ENCODE measurements around the gene PAQR8. TPM values are rescaled to one million over a fixed set of nuclear protein-coding genes. Genes with fewer than 3 reads are reported as not detected.

PAQR8 gene
- total and polyA plus RNA-seq, 7 donors: 0.39 to 1.3 (median 0.68) TPM

GRCh38 chr6:52420668-52421358 lies 58.9 kb downstream of the PAQR8 start:
- Histone ChIP-seq H3K27me3 (ENCODE audit: insufficient read depth in 3 of 3, low read length in 2 of 3) (no peaks in the 10 kb centered on the region), H3K36me3 (ENCODE audit: insufficient read depth in 1 of 2, low read depth in 1 of 2) (no peaks in the 10 kb centered on the region), H3K27ac (peak overlapping the region; percentile 76), H3K9me3 (no peaks in the 10 kb centered on the region), H3K4me1 (no peaks in the 10 kb centered on the region), H3K4me3 (peak overlapping the region; percentile 84)
- WGBS, 3 donors: 5 to 7% (median 5%) methylated on average over 21 of the region's 21 CpGs
- TF ChIP-seq, protein P1, sequence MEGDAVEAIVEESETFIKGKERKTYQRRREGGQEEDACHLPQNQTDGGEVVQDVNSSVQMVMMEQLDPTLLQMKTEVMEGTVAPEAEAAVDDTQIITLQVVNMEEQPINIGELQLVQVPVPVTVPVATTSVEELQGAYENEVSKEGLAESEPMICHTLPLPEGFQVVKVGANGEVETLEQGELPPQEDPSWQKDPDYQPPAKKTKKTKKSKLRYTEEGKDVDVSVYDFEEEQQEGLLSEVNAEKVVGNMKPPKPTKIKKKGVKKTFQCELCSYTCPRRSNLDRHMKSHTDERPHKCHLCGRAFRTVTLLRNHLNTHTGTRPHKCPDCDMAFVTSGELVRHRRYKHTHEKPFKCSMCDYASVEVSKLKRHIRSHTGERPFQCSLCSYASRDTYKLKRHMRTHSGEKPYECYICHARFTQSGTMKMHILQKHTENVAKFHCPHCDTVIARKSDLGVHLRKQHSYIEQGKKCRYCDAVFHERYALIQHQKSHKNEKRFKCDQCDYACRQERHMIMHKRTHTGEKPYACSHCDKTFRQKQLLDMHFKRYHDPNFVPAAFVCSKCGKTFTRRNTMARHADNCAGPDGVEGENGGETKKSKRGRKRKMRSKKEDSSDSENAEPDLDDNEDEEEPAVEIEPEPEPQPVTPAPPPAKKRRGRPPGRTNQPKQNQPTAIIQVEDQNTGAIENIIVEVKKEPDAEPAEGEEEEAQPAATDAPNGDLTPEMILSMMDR (IDR thresholded peaks at IDR 0.05): no peak
- DNase-seq (no peak), ATAC-seq (peak in 1 of 4 donors; percentile 7)
- intact Hi-C loops (cut with DNase I): loop anchor here (1.0 to 5.0 kb wide), 3 partner anchors 78 to 156 kb away; partner anchors contain the start of gene TRAM2 (in 2 of the 2)

DNA sequence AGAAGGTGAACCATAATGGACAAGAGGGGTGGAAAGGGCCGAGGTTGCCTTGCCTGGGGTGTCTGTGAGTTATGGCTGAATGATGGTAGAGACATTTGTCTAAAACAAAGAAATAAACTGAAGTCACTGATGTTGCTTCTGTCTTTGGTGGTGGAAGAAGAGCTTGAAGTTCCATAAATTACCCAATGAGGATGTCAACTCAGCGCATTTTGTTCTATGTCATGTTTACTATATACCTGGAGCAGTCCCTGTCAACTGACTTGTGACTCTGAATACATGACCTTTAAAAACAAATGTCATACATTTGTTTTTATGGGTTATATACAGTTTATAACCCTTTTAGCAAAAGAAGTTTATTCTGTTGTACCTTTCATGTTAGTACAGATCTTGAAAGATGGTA lies 60.2 kb downstream of the PAQR8 start:
- 94 to 95% (median 95%) methylated on average over 2 of the region's 2 CpGs for WGBS, 3 donors
- intact Hi-C loops (cut with DNase I): loop anchor here in 1 of 2 donors (5.0 kb wide), 1 partner anchor 155 kb away; the partner anchor contains the start of gene TRAM2
- H3K4me3 ChIP-seq: no peak overlapping the region
- H3K9me3 ChIP-seq: no peaks in the 10 kb centered on the region
- no peaks in the 10 kb centered on the region for H3K4me1 ChIP-seq
- no peaks in the 10 kb centered on the region for H3K36me3 ChIP-seq (ENCODE audit: insufficient read depth in 1 of 2, low read depth in 1 of 2)
- no peak for ATAC-seq
- TF ChIP-seq, protein P1 (IDR thresholded peaks at IDR 0.05): no peak
- H3K27ac ChIP-seq: no peak overlapping the region
- no peak for DNase-seq
- no peaks in the 10 kb centered on the region for H3K27me3 ChIP-seq (ENCODE audit: insufficient read depth in 3 of 3, low read length in 2 of 3)

- TF ChIP-seq, protein P1 (IDR thresholded peaks at IDR 0.05): no peak
- no peak for ATAC-seq
Measured at GRCh38 chr6:52423448-52423847, 61.5 kb downstream of the PAQR8 start.

DNA sequence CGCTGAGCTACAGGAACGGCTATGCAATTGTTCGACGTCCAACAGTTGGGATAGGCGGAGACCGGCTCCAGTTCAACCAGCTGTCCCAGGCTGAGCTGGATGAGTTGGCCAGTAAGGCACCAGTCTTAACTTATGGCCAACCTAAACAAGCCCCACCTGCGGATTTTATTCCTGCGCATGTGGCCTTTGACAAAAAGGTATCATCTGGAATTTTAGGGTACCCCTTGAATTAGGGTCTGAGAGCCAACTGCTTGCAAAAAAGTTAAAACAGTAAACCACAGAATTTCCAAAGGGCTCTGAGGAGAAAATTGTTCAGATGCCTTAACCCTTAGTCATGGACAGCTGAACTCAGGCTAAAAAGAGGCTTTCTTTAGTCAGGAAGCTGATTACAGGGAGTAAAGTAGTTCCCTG lies 62.0 kb downstream of the PAQR8 start:
- intact Hi-C loops (cut with DNase I): loop anchor here in 1 of 2 donors (5.0 kb wide), 1 partner anchor 153 kb away; the partner anchor contains the start of gene TRAM2
- TF ChIP-seq, protein P1 (IDR thresholded peaks at IDR 0.05): no peak
- ATAC-seq: no peak
- Histone ChIP-seq H3K4me3 (no peak overlapping the region), H3K36me3 (ENCODE audit: insufficient read depth in 1 of 2, low read depth in 1 of 2) (no peaks in the 10 kb centered on the region), H3K4me1 (no peaks in the 10 kb centered on the region), H3K27me3 (ENCODE audit: insufficient read depth in 3 of 3, low read length in 2 of 3) (no peaks in the 10 kb centered on the region), H3K27ac (peak overlapping the region; percentile 42), H3K9me3 (no peaks in the 10 kb centered on the region)
- WGBS, 3 donors: 34 to 47% (median 47%) methylated on average over 8 of the region's 8 CpGs
- DNase-seq: peak in 1 of 2 donors; percentile 29

More at GRCh38 chr6:52423448-52423847, 61.5 kb downstream of the PAQR8 start:
- Histone ChIP-seq H3K4me1 (no peaks in the 10 kb centered on the region), H3K27me3 (ENCODE audit: insufficient read depth in 3 of 3, low read length in 2 of 3) (no peaks in the 10 kb centered on the region), H3K9me3 (no peaks in the 10 kb centered on the region), H3K4me3 (no peak overlapping the region), H3K27ac (peak overlapping the region; percentile 42), H3K36me3 (ENCODE audit: insufficient read depth in 1 of 2, low read depth in 1 of 2) (no peaks in the 10 kb centered on the region)
- intact Hi-C loops (cut with DNase I): loop anchor here in 1 of 2 donors (5.0 kb wide), 1 partner anchor 154 kb away; the partner anchor contains the start of gene TRAM2
- WGBS, 3 donors: 42 to 48% (median 45%) methylated on average over 3 of the region's 3 CpGs
- DNase-seq: no peak
